HG03342 (cell line): Measurements from ENCODE around the gene BCL6.

Experiments
- ATAC-seq: cut with Tn5 transposase; IDR thresholded peaks from one replicate; pipeline ENCODE4 v1.9.1; 2021; ENCODE audit warnings: mild to moderate bottlenecking, moderate library complexity; ENCODE audit not compliant: unreplicated experiment

Gene BCL6

DNA sequence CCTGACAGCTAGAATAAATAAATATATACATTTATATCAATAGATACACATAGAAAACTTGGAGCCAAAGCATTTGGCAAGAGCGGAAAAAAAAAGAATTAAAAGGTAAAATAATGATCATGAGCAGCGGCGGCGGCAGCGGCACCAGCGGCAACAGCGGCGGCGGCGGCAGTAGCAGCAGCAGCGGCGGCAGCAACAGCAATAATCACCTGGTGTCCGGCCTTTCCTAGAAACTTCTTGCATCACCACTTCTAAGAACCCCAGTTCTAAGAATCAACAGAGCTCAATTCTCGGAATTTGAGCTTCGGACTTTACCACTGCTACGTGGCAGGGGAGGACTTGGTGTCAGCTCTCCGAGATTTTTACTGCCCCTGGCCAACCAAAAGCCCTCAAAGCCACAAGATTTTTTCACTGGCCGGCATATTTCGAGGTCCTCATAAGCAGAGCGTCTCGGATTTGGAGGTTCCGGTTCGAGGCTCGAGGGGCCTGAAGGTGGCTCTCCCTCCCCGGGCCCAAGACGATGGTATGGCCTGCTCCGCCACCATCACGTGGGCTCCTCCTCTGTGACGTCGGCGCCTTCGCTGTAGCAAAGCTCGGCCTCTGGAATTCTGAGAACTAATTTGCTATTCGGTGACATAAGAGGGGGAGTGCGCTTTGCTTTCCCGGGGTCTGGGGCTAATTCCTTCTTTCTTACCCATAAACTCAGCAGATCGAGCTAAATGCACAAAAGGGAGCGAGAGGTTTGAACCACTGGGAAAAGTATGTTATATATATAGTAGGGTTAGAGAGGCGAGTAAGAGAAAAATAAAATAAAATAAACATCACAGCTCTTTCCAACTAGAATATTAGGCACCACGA, at the start of gene BCL6:
Gene BCL6, minus strand, starts transcription at position 268 of the 858 bp plus-strand sequence. CDS start 11,775 bp downstream, outside the sequence.
- ATAC-seq, result peak; percentile 64

GRCh38 chr3:187794731-187795130, 49.5 kb upstream of the BCL6 start:
- ATAC-seq, result no peak

GRCh38 chr3:187793618-187794017, 48.4 kb upstream of the BCL6 start:
- ATAC-seq, result no peak

DNA sequence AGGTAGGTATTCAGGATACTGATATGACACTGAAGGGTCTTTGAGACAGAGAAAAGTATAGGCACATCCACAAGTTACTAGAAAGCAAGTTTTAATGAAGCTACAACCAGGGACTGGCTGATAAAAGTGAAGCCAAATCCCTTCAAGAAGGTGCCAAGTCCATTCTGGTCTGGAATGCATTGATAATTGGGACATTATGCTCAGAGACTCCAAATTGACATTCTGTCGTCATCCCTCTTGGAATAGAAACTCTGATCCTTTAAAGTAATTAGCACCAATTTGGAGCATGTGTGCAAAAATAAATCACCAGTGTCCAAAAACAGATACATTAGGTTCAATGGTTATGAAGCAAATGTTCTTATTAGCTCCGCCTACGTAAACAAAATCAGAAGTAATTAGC, 47.3 kb upstream of the BCL6 start:
- no peak for ATAC-seq

- ATAC-seq, result no peak
These were observed 44.6 kb upstream of the BCL6 start for GRCh38 chr3:187789872-187790271.

DNA sequence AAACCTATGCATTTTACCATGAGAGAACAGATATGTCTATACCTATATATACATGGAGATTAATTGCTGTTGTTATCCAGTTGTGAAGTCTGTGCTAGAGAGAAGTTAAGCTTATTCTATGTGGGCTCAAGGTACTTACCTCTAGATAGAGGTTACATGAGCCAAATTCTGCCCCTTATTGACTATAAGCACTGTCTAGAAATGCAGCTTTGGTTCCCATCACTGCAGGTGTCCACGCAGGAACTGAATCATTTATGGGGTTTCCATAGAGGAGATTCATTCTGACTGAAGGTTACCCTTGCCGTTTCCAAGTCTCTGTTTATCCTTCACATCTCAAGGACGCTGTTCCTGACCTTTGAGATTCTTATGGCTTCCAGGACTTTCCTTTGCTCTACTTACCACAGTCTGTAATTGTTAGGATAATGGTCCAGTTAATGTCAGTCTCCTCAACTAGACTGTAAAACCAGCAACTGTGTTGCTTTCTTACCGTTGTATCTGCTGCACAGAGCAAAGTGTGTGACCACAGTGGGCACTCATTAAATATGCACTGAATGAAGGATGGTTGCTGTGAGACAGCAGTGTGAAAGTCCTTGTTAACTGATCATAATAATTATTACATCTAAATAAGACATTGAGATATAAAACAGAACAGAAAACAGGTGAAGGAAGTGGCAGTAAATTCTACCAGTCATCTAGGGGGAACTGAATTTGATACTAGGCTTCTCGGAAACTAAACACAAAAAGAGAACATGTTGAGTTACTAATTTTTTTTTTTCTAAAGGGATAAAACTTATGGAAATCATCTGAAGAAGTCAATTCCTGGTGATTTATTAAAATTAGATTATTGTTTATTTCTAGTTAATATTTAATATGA, 44.0 kb upstream of the BCL6 start:
- ATAC-seq, result no peak

GRCh38 chr3:187783098-187783497, 37.8 kb upstream of the BCL6 start:
- no peak for ATAC-seq

- ATAC-seq, result no peak
These were observed 36.7 kb upstream of the BCL6 start for GRCh38 chr3:187782006-187782405.

DNA sequence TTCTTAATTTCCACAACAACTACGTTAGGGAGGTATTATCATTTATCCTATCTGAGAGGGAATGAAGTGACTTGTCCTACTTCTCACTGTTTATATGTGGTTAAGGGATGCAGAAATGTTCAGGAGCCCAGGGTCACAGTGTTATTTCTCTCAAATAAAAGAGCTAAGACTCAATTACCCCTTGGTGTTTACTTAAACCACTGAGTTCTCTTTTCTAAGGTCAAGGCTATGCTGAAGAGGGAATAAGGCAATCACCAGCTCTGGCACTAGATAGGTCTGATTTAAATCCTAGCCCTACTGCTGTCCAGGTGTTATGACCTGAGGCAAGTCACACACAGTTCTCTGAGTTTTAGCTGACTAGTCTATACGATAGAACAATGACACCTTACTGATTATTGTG, 35.7 kb upstream of the BCL6 start:
- no peak for ATAC-seq

- no peak for ATAC-seq
These were observed 33.5 kb upstream of the BCL6 start for GRCh38 chr3:187778726-187779125.

DNA sequence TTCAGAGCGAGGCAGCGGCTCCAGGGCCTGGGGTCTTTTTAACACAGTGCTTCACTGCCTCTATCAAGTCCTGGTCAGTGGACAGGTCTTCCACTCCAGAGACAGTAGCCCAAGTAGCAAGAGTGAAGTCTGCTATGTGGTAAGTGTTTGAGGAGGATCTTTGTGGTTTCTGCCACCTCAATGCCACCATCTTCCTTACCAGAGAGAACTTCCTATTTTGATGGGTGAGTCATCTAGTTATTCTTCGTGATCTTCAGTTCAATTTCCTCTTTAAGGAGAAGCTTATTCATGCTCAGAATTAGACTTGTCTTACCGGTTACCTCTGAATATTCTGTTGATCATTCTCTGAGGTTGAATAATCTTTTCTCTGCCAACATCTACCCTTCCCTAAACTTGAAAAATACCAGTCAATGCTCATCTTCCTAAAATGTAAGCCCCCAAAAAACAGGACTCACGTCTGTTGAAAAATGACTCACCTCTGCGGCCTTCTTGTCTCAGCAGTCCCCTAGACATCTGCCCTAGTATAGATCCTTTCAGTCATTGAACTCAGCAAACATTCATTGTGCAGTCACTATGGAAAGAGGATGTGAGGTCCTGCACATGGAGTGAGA, 32.2 kb upstream of the BCL6 start:
- peak; percentile 36 for ATAC-seq

- no peak for ATAC-seq
These were observed 30.3 kb upstream of the BCL6 start for GRCh38 chr3:187775549-187775948.

GRCh38 chr3:187774185-187774789, 29.0 kb upstream of the BCL6 start:
- ATAC-seq, result no peak

- ATAC-seq, result peak; percentile 76
These were observed 28.2 kb upstream of the BCL6 start for GRCh38 chr3:187773233-187774184.

DNA sequence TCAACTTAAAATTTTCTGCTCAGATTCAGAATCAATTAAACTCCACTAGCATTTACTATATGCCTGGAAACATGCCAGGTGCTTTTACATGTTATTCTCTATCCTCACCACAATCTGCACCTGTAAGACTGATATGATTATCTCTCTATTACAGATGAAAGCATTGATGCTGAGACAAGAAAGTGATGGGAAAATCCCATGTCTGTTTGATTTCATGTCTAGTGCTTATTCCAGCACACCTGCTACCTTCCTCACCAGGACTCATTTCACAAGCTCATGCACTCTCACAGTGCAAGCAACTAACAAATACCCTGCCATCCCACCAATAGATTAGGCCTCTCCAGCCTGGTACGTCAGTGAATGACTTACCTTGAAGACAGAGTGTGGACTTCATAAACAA, 25.0 kb upstream of the BCL6 start:
- no peak for ATAC-seq

DNA sequence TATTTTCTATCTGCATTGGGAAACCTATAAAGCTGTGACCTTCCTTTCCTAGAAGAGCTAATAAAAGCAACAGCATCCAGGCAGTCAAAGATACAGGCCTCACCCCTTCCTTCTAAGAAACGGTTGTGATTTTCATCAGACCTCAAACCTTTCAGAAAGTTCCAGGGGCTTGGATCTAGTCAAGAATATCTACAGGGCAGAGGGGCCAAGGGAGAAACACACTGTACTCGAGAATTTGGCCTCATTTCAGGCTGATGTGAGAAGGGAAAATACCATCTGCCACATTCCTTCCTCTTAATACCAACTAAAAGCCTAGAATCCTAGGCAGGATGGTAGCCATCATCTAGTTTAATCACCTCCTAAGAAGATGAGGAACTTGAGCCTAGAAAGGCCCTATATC, 24.5 kb upstream of the BCL6 start:
- ATAC-seq, result no peak

- ATAC-seq, result no peak
These were observed 22.2 kb upstream of the BCL6 start for GRCh38 chr3:187767266-187768012.

DNA sequence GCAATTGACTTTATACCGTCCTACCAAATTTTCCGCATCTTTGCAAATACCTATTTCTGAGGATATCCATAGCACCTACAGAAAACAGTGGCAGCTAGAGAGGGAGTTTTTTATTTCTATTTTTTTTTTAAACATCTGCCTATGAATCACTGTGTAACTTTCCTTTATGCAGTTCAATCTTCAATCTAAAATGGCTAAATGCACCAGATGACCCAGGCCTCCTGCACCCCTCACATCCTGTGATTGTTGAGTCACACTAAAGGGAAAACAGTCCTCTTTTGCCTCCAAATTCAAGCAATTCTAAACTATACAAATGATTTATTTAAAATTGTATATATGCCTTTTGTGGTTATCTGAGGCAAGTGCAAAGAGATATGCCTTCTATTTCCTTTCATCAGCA, 20.1 kb upstream of the BCL6 start:
- ATAC-seq, result no peak
